GM12873 (cell line): ENCODE results near the gene ATF6B.

Experiments used
- CTCF ChIP-seq: IDR thresholded peaks from 2 replicates; pipeline ENCODE4 v1.5.1; 2012; ENCODE audit warnings: low read depth, mild to moderate bottlenecking, moderate library complexity, low read length, control low read depth; ENCODE audit not compliant: insufficient read depth; ENCODE audit errors: missing control alignments

ATF6B gene

GRCh38 chr6:32152769-32153563 is 24.9 kb upstream of the ATF6B start:
- TF ChIP-seq CTCF: no peak

GRCh38 chr6:32151863-32152768 is 24.1 kb upstream of the ATF6B start, which contains the start of gene PRRT1:
Gene PRRT1, minus strand, starts transcription at chr6:32151939. Its CDS starts 112 bp downstream, at chr6:32151827.
- TF ChIP-seq CTCF: no peak

GRCh38 chr6:32151181-32151862 is 23.3 kb upstream of the ATF6B start:
- no peak for TF ChIP-seq CTCF

- TF ChIP-seq CTCF: no peak
These were observed 22.2 kb upstream of the ATF6B start for GRCh38 chr6:32149932-32150870.

- TF ChIP-seq CTCF: no peak
These were observed 21.2 kb upstream of the ATF6B start for GRCh38 chr6:32149092-32149755.
